HepG2 (cell line): ENCODE results near the gene RNU6-1. TPM values are rescaled to one million over a fixed set of nuclear protein-coding genes. Genes with fewer than 3 reads are reported as not detected.

Experiments
- ATF7 ChIP-seq, 2 experiments: fragments of 450-650 bp in 1 of 2; sonication (generic) in 1 of 2; formaldehyde crosslinking in 1 of 2; IDR thresholded peaks; 2 replicates each; pipeline versions ENCODE4 v1.4.0 to v1.6.1; 2016 to 2020; ENCODE audit warnings: antibody characterized with exemption in 1 of 2, mild to moderate bottlenecking in 1 of 2, missing genetic modification reagents in 1 of 2
- CC2D1A ChIP-seq: sonication (generic); formaldehyde crosslinking; IDR thresholded peaks from 2 replicates; pipeline ENCODE4 v1.8.1; 2023; ENCODE audit warnings: mild to moderate bottlenecking, missing genetic modification reagents
- GFI1 ChIP-seq: sonication (generic); formaldehyde crosslinking; IDR thresholded peaks from 2 replicates; pipeline ENCODE4 v1.5.0; 2020; ENCODE audit warnings: missing genetic modification reagents, mild to moderate bottlenecking, borderline replicate concordance
- HOXD1 ChIP-seq: sonication (generic); formaldehyde crosslinking; IDR thresholded peaks from 2 replicates; pipeline ENCODE4 v1.5.0; 2020; ENCODE audit warnings: missing genetic modification reagents
- IKZF1 ChIP-seq: fragments of 450-650 bp; IDR thresholded peaks from 2 replicates; pipeline ENCODE4 v1.7.1; 2016
- ISX ChIP-seq: sonication (generic); formaldehyde crosslinking; conservative IDR thresholded peaks from 2 replicates; pipeline ENCODE4 v1.5.0; 2020; ENCODE audit warnings: missing genetic modification reagents
- KAT8 ChIP-seq: IDR thresholded peaks from 2 replicates; pipeline ENCODE4 v1.6.1; 2016; ENCODE audit warnings: missing genetic modification reagents, missing compliant biosample characterization
- MXD1 ChIP-seq: sonication (generic); formaldehyde crosslinking; IDR thresholded peaks from 2 replicates; pipeline ENCODE4 v1.4.0; 2020; ENCODE audit warnings: mild to moderate bottlenecking, missing genetic modification reagents
- NFE2L1 ChIP-seq: sonication (generic); formaldehyde crosslinking; IDR thresholded peaks from 2 replicates; pipeline ENCODE4 v1.4.0; 2020; ENCODE audit warnings: missing genetic modification reagents, mild to moderate bottlenecking, borderline replicate concordance
- PAWR ChIP-seq: sonication (generic); formaldehyde crosslinking; IDR thresholded peaks from 2 replicates; pipeline ENCODE4 v1.4.0; 2020; ENCODE audit warnings: missing genetic modification reagents, mild to moderate bottlenecking, borderline replicate concordance
- POLR2AphosphoS2 ChIP-seq: IDR thresholded peaks from 2 replicates; pipeline ENCODE4 v1.6.1; 2011; ENCODE audit warnings: low read depth, low read length, improper control_type of control experiment
- RFX1 ChIP-seq: fragments of 450-650 bp; IDR thresholded peaks from 2 replicates; pipeline ENCODE4 v1.6.1; 2017
- SALL2 ChIP-seq: sonication (generic); formaldehyde crosslinking; IDR thresholded peaks from 2 replicates; pipeline ENCODE4 v1.8.1; 2023; ENCODE audit warnings: mild to moderate bottlenecking, missing genetic modification reagents, inconsistent platforms
- SNRNP70 ChIP-seq: fragments of 200-400 bp; formaldehyde crosslinking; IDR thresholded peaks from 2 replicates; pipeline ENCODE4 v1.6.1; 2017; ENCODE audit warnings: mild to moderate bottlenecking, low read depth, low read length, moderate library complexity
- TCF7 ChIP-seq: sonication (generic); IDR thresholded peaks from 2 replicates; pipeline ENCODE4 v1.6.1; 2016; ENCODE audit warnings: antibody characterized with exemption, low read depth
- ZC3H13 ChIP-seq: sonication (generic); formaldehyde crosslinking; IDR thresholded peaks from 2 replicates; pipeline ENCODE4 v1.8.1; 2023; ENCODE audit warnings: mild to moderate bottlenecking, missing genetic modification reagents, moderate library complexity
- ZMYM3 ChIP-seq: sonication (generic); formaldehyde crosslinking; IDR thresholded peaks from 2 replicates; pipeline ENCODE4 v1.5.1; 2020; ENCODE audit warnings: mild to moderate bottlenecking, missing genetic modification reagents
- ZNF143 ChIP-seq: sonication (generic); formaldehyde crosslinking; IDR thresholded peaks from 2 replicates; pipeline ENCODE4 v1.4.0; 2020; ENCODE audit warnings: missing genetic modification reagents
- ZNF20 ChIP-seq: sonication (generic); formaldehyde crosslinking; IDR thresholded peaks from 2 replicates; pipeline ENCODE4 v1.4.0; 2020; ENCODE audit warnings: mild to moderate bottlenecking, moderate library complexity, missing genetic modification reagents
- ZNF296 ChIP-seq: sonication (generic); formaldehyde crosslinking; conservative IDR thresholded peaks from 2 replicates; pipeline ENCODE4 v1.5.0; 2020; ENCODE audit warnings: mild to moderate bottlenecking, missing genetic modification reagents
- ZNF709 ChIP-seq: sonication (generic); formaldehyde crosslinking; IDR thresholded peaks from 2 replicates; pipeline ENCODE4 v1.5.0; 2020; ENCODE audit warnings: mild to moderate bottlenecking, missing genetic modification reagents
- ZNF713 ChIP-seq: sonication (generic); formaldehyde crosslinking; IDR thresholded peaks from 2 replicates; pipeline ENCODE4 v1.4.0; 2020; ENCODE audit warnings: mild to moderate bottlenecking, missing genetic modification reagents
- ZNF766 ChIP-seq: sonication (generic); formaldehyde crosslinking; IDR thresholded peaks from 2 replicates; pipeline ENCODE4 v1.5.0; 2020; ENCODE audit warnings: missing genetic modification reagents, borderline replicate concordance
- ZNF772 ChIP-seq: sonication (generic); formaldehyde crosslinking; IDR thresholded peaks from 2 replicates; pipeline ENCODE4 v1.5.0; 2020; ENCODE audit warnings: mild to moderate bottlenecking, missing genetic modification reagents
- ZSCAN12 ChIP-seq: sonication (generic); formaldehyde crosslinking; IDR thresholded peaks from 2 replicates; pipeline ENCODE4 v1.9.0; 2021; ENCODE audit warnings: mild to moderate bottlenecking, missing genetic modification reagents
- ZSCAN9 ChIP-seq: IDR thresholded peaks from 2 replicates; pipeline ENCODE4 v1.6.1; 2016; ENCODE audit warnings: borderline replicate concordance
- polyA plus RNA-seq, 8 experiments: library from polyadenylated mRNA; depleted of rRNA in 3 of 8; stranded (reverse) in 7 of 8; unstranded in 1 of 8; fragments of >200 nt; fragmentation: Illumina TruSeq in 4 of 8; extraction: Trizol in 4 of 8; gene quantifications; 2 replicates each; pipeline versions ENCODE4 v1.2.1 to v1.2.3, GENCODE V29; 2011 to 2016; ENCODE audit warnings: low read depth in 4 of 8, missing spikeins in 1 of 8, mixed read lengths in 1 of 8; ENCODE audit not compliant: insufficient read depth in 1 of 8
- total RNA-seq, 5 experiments: library from RNA; depleted of rRNA; stranded (reverse); fragments of >200 nt; fragmentation: Illumina TruSeq; extraction: Trizol; gene quantifications; 2 replicates each; pipeline ENCODE4 v1.2.3, GENCODE V29; 2016; ENCODE audit warnings: low read depth in 1 of 5
- TF ChIP-seq, protein P1 (sequence below): sonication (generic); formaldehyde crosslinking; IDR thresholded peaks from 2 replicates; pipeline ENCODE4 v1.8.1; 2022; ENCODE audit warnings: mild to moderate bottlenecking, missing genetic modification reagents
- TF ChIP-seq, protein P2 (sequence below): sonication (generic); formaldehyde crosslinking; IDR thresholded peaks from 2 replicates; pipeline ENCODE4 v1.4.0; 2020; ENCODE audit warnings: missing genetic modification reagents
- TF ChIP-seq, protein P3 (sequence below): sonication (generic); formaldehyde crosslinking; IDR thresholded peaks from 2 replicates; pipeline ENCODE4 v1.8.0; 2022; ENCODE audit warnings: mild to moderate bottlenecking, missing genetic modification reagents, moderate library complexity
- TF ChIP-seq, protein P4 (sequence below): sonication (generic); formaldehyde crosslinking; IDR thresholded peaks from 2 replicates; pipeline ENCODE4 v1.8.1; 2023; ENCODE audit warnings: mild to moderate bottlenecking, missing genetic modification reagents, borderline replicate concordance

Gene RNU6-1
- total and polyA plus RNA-seq, 2 of the 13 experiments (the other 11 are each of a cell fraction or from before 2014, with no cell fraction given), result under 0.01 TPM; not detected in 1

- TF ChIP-seq, protein P1, sequence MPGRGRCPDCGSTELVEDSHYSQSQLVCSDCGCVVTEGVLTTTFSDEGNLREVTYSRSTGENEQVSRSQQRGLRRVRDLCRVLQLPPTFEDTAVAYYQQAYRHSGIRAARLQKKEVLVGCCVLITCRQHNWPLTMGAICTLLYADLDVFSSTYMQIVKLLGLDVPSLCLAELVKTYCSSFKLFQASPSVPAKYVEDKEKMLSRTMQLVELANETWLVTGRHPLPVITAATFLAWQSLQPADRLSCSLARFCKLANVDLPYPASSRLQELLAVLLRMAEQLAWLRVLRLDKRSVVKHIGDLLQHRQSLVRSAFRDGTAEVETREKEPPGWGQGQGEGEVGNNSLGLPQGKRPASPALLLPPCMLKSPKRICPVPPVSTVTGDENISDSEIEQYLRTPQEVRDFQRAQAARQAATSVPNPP (CRISPR knock-in tag), result no peak
- TF ChIP-seq NFE2L1 (no peak), CC2D1A (CRISPR knock-in tag) (no peak), HOXD1 (CRISPR knock-in tag) (no peak), ZMYM3 (CRISPR knock-in tag) (peak; percentile 45; the same call in 1 of the 2 replicates), KAT8 (CRISPR knock-in tag) (peak; percentile 68), SNRNP70 (no peak), ISX (CRISPR knock-in tag) (no peak), SALL2 (no peak), ZSCAN12 (CRISPR knock-in tag) (no peak), ATF7 (IDR thresholded peaks at IDR 0.05) (no peak), ATF7 (CRISPR knock-in tag; IDR thresholded peaks at IDR 0.05) (no peak), ZC3H13 (CRISPR knock-in tag) (no peak), ZNF709 (CRISPR knock-in tag) (0 out of 2 replicates have a peak, but pooled peaks have one; percentile 9), ZNF766 (no peak), IKZF1 (no peak), GFI1 (no peak), ZNF296 (CRISPR knock-in tag) (no peak), TCF7 (no peak), RFX1 (no peak), ZNF20 (CRISPR knock-in tag) (no peak), ZNF143 (peak; percentile 51), POLR2AphosphoS2 (no peak), ZNF772 (CRISPR knock-in tag) (no peak; the same call in 1 of the 2 replicates), ZNF713 (CRISPR knock-in tag) (no peak), MXD1 (CRISPR knock-in tag) (no peak), ZSCAN9 (CRISPR knock-in tag) (0 out of 2 replicates have a peak, but pooled peaks have one; percentile 23), PAWR (CRISPR knock-in tag) (no peak)
- TF ChIP-seq, protein P2, sequence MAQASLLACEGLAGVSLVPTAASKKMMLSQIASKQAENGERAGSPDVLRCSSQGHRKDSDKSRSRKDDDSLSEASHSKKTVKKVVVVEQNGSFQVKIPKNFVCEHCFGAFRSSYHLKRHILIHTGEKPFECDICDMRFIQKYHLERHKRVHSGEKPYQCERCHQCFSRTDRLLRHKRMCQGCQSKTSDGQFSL (CRISPR knock-in tag), result 0 out of 2 replicates have a peak, but pooled peaks have one; percentile 16
- TF ChIP-seq, protein P3, sequence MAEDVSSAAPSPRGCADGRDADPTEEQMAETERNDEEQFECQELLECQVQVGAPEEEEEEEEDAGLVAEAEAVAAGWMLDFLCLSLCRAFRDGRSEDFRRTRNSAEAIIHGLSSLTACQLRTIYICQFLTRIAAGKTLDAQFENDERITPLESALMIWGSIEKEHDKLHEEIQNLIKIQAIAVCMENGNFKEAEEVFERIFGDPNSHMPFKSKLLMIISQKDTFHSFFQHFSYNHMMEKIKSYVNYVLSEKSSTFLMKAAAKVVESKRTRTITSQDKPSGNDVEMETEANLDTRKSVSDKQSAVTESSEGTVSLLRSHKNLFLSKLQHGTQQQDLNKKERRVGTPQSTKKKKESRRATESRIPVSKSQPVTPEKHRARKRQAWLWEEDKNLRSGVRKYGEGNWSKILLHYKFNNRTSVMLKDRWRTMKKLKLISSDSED (CRISPR knock-in tag), result no peak
- TF ChIP-seq, protein P4, sequence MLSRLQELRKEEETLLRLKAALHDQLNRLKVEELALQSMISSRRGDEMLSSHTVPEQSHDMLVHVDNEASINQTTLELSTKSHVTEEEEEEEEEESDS (CRISPR knock-in tag), result peak; percentile 91; the same call in 1 of the 2 replicates
Measured at GRCh38 chr15:67843571-67844387, 3.9 kb upstream of the RNU6-1 start (continued).
